ENCODE data around the gene ATXN7L1.
A peak's percentile ranks its signal among the peaks of the same experiment; 100 is the strongest.

The ATXN7L1 gene

GRCh38 chr7:105876091-105876963 is at the start of gene ATXN7L1:
TSS of gene ATXN7L1 (minus strand) at chr7:105876599. CDS start at chr7:105876558, 41 bp downstream.
- peak; percentile 62 for DNase-seq (ENCODE audit: low read depth)

GRCh38 chr7:105926131-105926530 is 49.7 kb upstream of the ATXN7L1 start:
- DNase-seq (ENCODE audit: low read depth), result no peak

- no peak for DNase-seq (ENCODE audit: low read depth)
Measured at GRCh38 chr7:105924945-105925344, 48.5 kb upstream of the ATXN7L1 start.

GRCh38 chr7:105920766-105921165 is 44.4 kb upstream of the ATXN7L1 start:
- DNase-seq (ENCODE audit: low read depth), result no peak

- DNase-seq (ENCODE audit: low read depth), result no peak
Measured at GRCh38 chr7:105917659-105918058, 41.3 kb upstream of the ATXN7L1 start.

- no peak for DNase-seq (ENCODE audit: low read depth)
Measured at GRCh38 chr7:105916603-105917002, 40.2 kb upstream of the ATXN7L1 start.

GRCh38 chr7:105913947-105914346 is 37.5 kb upstream of the ATXN7L1 start:
- DNase-seq (ENCODE audit: low read depth), result no peak

GRCh38 chr7:105911961-105912575 is 35.7 kb upstream of the ATXN7L1 start:
- DNase-seq (ENCODE audit: low read depth), result no peak

GRCh38 chr7:105910172-105910571 is 33.8 kb upstream of the ATXN7L1 start:
- no peak for DNase-seq (ENCODE audit: low read depth)

GRCh38 chr7:105909742-105910141 is 33.3 kb upstream of the ATXN7L1 start:
- DNase-seq (ENCODE audit: low read depth), result no peak

- DNase-seq (ENCODE audit: low read depth), result no peak
Measured at GRCh38 chr7:105907129-105907846, 30.9 kb upstream of the ATXN7L1 start.

GRCh38 chr7:105906695-105907094 is 30.3 kb upstream of the ATXN7L1 start:
- no peak for DNase-seq (ENCODE audit: low read depth)

GRCh38 chr7:105905910-105906568 is 29.6 kb upstream of the ATXN7L1 start:
- DNase-seq (ENCODE audit: low read depth), result no peak

- no peak for DNase-seq (ENCODE audit: low read depth)
Measured at GRCh38 chr7:105905209-105905909, 29.0 kb upstream of the ATXN7L1 start.

- DNase-seq (ENCODE audit: low read depth), result no peak
Measured at GRCh38 chr7:105904064-105904463, 27.7 kb upstream of the ATXN7L1 start.

- DNase-seq (ENCODE audit: low read depth), result no peak
Measured at GRCh38 chr7:105902325-105902911, 26.0 kb upstream of the ATXN7L1 start.

- DNase-seq (ENCODE audit: low read depth), result no peak
Measured at GRCh38 chr7:105897999-105898398, 21.6 kb upstream of the ATXN7L1 start.

- DNase-seq (ENCODE audit: low read depth), result no peak
Measured at GRCh38 chr7:105896407-105896911, 20.1 kb upstream of the ATXN7L1 start.

GRCh38 chr7:105894131-105894530 is 17.7 kb upstream of the ATXN7L1 start:
- no peak for DNase-seq (ENCODE audit: low read depth)

GRCh38 chr7:105892387-105892786 is 16.0 kb upstream of the ATXN7L1 start:
- no peak for DNase-seq (ENCODE audit: low read depth)
